SK-N-SH (cell line): ENCODE measurements around the gene ZNF646.

ENCODE experiments used
- CTCF ChIP-seq: fragments of 200-600 bp; sonication (generic); IDR thresholded peaks from 2 replicates; pipeline ENCODE4 v1.6.1; 2017; ENCODE audit warnings: antibody characterized with exemption, mild to moderate bottlenecking, moderate library complexity
- EP300 ChIP-seq, 2 experiments: IDR thresholded peaks; 2 replicates each; pipeline versions ENCODE4 v1.4.0 to v1.6.1; 2012; ENCODE audit warnings: borderline replicate concordance in 1 of 2, low read depth in 1 of 2, low read length in 1 of 2
- GABPA ChIP-seq: IDR thresholded peaks from 2 replicates; pipeline ENCODE4 v1.4.0; 2012; ENCODE audit warnings: low read depth, mild to moderate bottlenecking
- MAX ChIP-seq: IDR thresholded peaks from 2 replicates; pipeline ENCODE4 v1.4.0; 2012; ENCODE audit warnings: low read depth
- PBX3 ChIP-seq: IDR thresholded peaks from 2 replicates; pipeline ENCODE4; 2012
- POLR2AphosphoS5 ChIP-seq: IDR thresholded peaks from 2 replicates; pipeline ENCODE4 v1.6.1; 2012; ENCODE audit warnings: low read depth, low read length
- RAD21 ChIP-seq: IDR thresholded peaks from 2 replicates; pipeline ENCODE4 v1.6.1; 2012; ENCODE audit warnings: mild to moderate bottlenecking, low read length
- RCOR1 ChIP-seq: fragments of 150-350 bp; IDR thresholded peaks from 2 replicates; pipeline ENCODE4 v1.6.1; 2017; ENCODE audit warnings: antibody characterized with exemption, low read length
- SIN3A ChIP-seq: IDR thresholded peaks from 2 replicates; pipeline ENCODE4 v1.6.1; 2012; ENCODE audit warnings: low read depth, mild to moderate bottlenecking, low read length, moderate library complexity, borderline replicate concordance
- SMC3 ChIP-seq: IDR thresholded peaks from 2 replicates; pipeline ENCODE4 v1.6.1; 2012; ENCODE audit warnings: low read depth, low read length, improper control_type of control experiment
- TCF12 ChIP-seq: IDR thresholded peaks from 2 replicates; pipeline ENCODE4 v1.4.0; 2012
- USF2 ChIP-seq: fragments of 150-350 bp; IDR thresholded peaks from 2 replicates; pipeline ENCODE4 v1.6.1; 2017; ENCODE audit warnings: antibody characterized with exemption, low read length, low read depth, borderline replicate concordance
- YY1 ChIP-seq: IDR thresholded peaks from 2 replicates; pipeline ENCODE4 v1.4.0; 2012; ENCODE audit warnings: low read depth, mild to moderate bottlenecking

GRCh38 chr16:31025339-31025738 is 48.9 kb upstream of the ZNF646 start:
- TF ChIP-seq SMC3 (no peak), CTCF (no peak), EP300 (IDR thresholded peaks at IDR 0.05; ENCODE audit: borderline replicate concordance in 1 of 2, low read depth in 1 of 2, low read length in 1 of 2) (no peak), USF2 (no peak), GABPA (no peak), SIN3A (no peak), RCOR1 (no peak), MAX (no peak), TCF12 (no peak), POLR2AphosphoS5 (no peak), YY1 (no peak), PBX3 (no peak), RAD21 (no peak)
